Transverse colon (tissue), 4 donors: ENCODE measurements around the gene ZNF181. TPM values are rescaled to one million over a fixed set of nuclear protein-coding genes. Genes with fewer than 3 reads are reported as not detected.

Experiments
- DNase-seq: peaks from one replicate; pipeline ENCODE4 v3.0.0-alpha.2; 2019
- H3K27ac ChIP-seq, 4 donors: fragments of 200-600 bp; sonication (generic); 2 replicates each; pipeline ENCODE4 v1.5.1; 2016 to 2018; ENCODE audit warnings: inconsistent platforms in 4 of 4
- H3K27me3 ChIP-seq: fragments of 200-600 bp; sonication (generic); 2 replicates; pipeline ENCODE4 v1.5.1; 2017; ENCODE audit warnings: inconsistent platforms
- H3K36me3 ChIP-seq, 4 donors: fragments of 200-600 bp; sonication (generic); 2 replicates each; pipeline ENCODE4 v1.5.1; 2017 to 2019; ENCODE audit warnings: inconsistent platforms in 4 of 4
- H3K4me1 ChIP-seq, 4 donors: fragments of 200-600 bp; sonication (generic); 2 replicates each; pipeline ENCODE4 v1.5.1; 2017 to 2020; ENCODE audit warnings: inconsistent platforms in 4 of 4
- H3K4me3 ChIP-seq, 4 donors: fragments of 200-600 bp; sonication (generic); 1 replicate in 1 of 4; 2 replicates in 3 of 4; pipeline versions ENCODE4 v1.5.1 to v1.6.1; 2017 to 2019; ENCODE audit warnings: inconsistent platforms in 4 of 4
- H3K9me3 ChIP-seq, 2 donors: fragments of 200-600 bp; sonication (generic); 2 replicates each; pipeline ENCODE4 v1.5.1; 2017 to 2019; ENCODE audit warnings: inconsistent platforms in 2 of 2
- EP300 ChIP-seq: sonication (generic); formaldehyde crosslinking; IDR thresholded peaks from one replicate; pipeline ENCODE4 v1.6.1; 2017; ENCODE audit warnings: antibody characterized with exemption, low read depth
- POLR2A ChIP-seq: fragments of 450-650 bp; IDR thresholded peaks from one replicate; pipeline ENCODE4 v1.6.1; 2016; ENCODE audit warnings: antibody characterized with exemption, mild to moderate bottlenecking, moderate library complexity
- POLR2AphosphoS5 ChIP-seq, 3 donors: sonication (generic); formaldehyde crosslinking; IDR thresholded peaks; one replicate each; pipeline ENCODE4 v1.6.1; 2016; ENCODE audit warnings: antibody characterized with exemption in 3 of 3
- WGBS, 2 donors: methylation state at CpG; one replicate each; pipeline ENCODE4 v1.1.5; 2018; ENCODE audit warnings: low coverage in 1 of 2; 5-methylcytosine and 5-hydroxymethylcytosine counted together
- in situ Hi-C, 4 donors: fragments of 200-750 bp; cut with MboI; loops; one replicate each; pipeline versions ENCODE4 v1.15.0 to v1.15.1; 2017; ENCODE audit warnings: low sequenced_read_pairs in 3 of 4, low pct_ligation_motif_present in 1 of 4, low pct_unique_long_range_greater_than_20kb in 1 of 4
- intact Hi-C: fragments of 100-400 bp; cut with DNase I; formaldehyde crosslinking; loops from one replicate; pipeline ENCODE4 v1.15.1; 2023; ENCODE audit warnings: low total_unique reads
- total RNA-seq, 4 donors: library from RNA; depleted of rRNA; stranded (reverse); fragments of >200 nt; gene quantifications; one replicate each; pipeline ENCODE4 v1.1.0, GENCODE V29; 2016
- TF ChIP-seq, protein P1 (sequence below), 5 experiments: fragments of 200-600 bp in 3 of 5; fragments of 450-650 bp in 2 of 5; sonication (generic) in 3 of 5; IDR thresholded peaks; 1 replicate in 2 of 5; 2 replicates in 3 of 5; pipeline ENCODE4 v1.5.1; 2016 to 2017; ENCODE audit warnings: antibody characterized with exemption in 5 of 5, inconsistent platforms in 3 of 5, mild to moderate bottlenecking in 2 of 5, moderate library complexity in 1 of 5

The ZNF181 gene
- total RNA-seq, 4 donors from 2014 or later, result 7.1 to 23.8 (median 15.5) TPM

DNA sequence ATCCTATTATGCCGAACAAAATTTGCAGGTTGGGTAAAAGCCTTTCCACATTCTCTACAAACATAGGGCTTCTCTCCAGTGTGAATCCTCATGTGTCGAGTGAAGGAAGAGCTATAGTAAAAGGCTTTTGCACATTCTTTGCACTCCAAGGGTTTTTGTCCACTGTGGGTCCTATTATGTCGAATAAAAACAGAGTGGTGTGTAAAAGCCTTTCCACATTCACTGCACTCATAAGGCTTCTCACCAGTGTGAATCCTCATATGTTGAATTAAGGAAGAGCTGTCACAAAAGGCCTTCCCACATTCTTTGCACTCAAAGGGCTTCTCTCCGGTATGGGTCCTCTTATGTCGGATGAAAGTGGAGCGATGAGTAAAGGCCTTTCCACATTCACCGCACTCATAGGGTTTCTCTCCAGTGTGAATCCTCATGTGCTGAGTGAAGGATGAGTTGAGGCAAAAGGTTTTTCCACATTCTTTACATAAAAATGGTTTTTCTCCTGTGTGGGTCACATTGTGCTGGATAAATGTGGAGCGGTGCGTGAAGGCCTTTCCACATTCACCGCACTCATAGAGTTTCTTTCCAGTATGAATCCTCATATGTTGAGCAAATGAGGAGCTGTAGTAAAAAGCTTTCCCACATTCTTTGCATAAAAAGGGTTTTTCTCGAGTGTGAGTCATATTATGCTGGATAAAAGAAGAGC lies 25.3 kb downstream of the ZNF181 start:
- no peaks in the 10 kb centered on the region for H3K4me1 ChIP-seq
- WGBS, 2 donors, result 90 to 95% methylated on average over 10 to 11 of the region's 11 CpGs
- intact Hi-C loops, result no loop called here
- in situ Hi-C loops, result no loop called here
- no peak overlapping the region for H3K4me3 ChIP-seq
- no peaks in the 10 kb centered on the region for H3K27me3 ChIP-seq
- peaks cover 0 to 43% (median 12%) of the 10 kb centered on the region in 4 donors for H3K36me3 ChIP-seq
- H3K9me3 ChIP-seq, result peaks cover 89 to 90% of the 10 kb centered on the region in 2 donors
- TF ChIP-seq EP300 (no peak), POLR2A (no peak)
- TF ChIP-seq, protein P1, sequence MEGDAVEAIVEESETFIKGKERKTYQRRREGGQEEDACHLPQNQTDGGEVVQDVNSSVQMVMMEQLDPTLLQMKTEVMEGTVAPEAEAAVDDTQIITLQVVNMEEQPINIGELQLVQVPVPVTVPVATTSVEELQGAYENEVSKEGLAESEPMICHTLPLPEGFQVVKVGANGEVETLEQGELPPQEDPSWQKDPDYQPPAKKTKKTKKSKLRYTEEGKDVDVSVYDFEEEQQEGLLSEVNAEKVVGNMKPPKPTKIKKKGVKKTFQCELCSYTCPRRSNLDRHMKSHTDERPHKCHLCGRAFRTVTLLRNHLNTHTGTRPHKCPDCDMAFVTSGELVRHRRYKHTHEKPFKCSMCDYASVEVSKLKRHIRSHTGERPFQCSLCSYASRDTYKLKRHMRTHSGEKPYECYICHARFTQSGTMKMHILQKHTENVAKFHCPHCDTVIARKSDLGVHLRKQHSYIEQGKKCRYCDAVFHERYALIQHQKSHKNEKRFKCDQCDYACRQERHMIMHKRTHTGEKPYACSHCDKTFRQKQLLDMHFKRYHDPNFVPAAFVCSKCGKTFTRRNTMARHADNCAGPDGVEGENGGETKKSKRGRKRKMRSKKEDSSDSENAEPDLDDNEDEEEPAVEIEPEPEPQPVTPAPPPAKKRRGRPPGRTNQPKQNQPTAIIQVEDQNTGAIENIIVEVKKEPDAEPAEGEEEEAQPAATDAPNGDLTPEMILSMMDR (IDR thresholded peaks at IDR 0.05), result no peak
- H3K27ac ChIP-seq, result no peak overlapping the region
- no peak for DNase-seq

DNA sequence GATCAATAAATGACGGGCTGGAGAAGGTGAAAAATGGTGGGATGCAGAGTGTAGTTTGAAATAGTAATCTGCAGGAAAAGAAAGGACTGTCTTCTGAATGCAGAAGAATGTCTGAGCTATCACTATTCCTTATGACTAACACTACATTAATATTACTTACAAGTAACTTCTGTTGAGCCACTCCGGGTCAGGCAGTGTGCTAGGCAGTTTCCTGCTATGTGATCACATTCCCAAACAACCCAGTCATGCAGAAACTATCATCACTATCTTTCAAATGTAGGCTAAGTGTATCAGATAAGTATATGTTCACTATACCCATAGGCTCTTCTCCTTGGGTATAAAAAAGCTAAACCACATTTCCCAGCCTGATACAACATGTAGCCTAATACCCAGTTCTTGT lies 32.3 kb downstream of the ZNF181 start:
- in situ Hi-C loops, result no loop called here
- WGBS, 2 donors, result 80 to 96% methylated on average over 1 to 2 of the region's 2 CpGs
- Histone ChIP-seq H3K4me1 (no peaks in the 10 kb centered on the region), H3K27me3 (no peaks in the 10 kb centered on the region), H3K4me3 (no peak overlapping the region), H3K27ac (no peak overlapping the region), H3K36me3 (peaks cover 0 to 61% (median 19%) of the 10 kb centered on the region in 4 donors), H3K9me3 (peaks cover 20 to 30% of the 10 kb centered on the region in 2 donors)
- intact Hi-C loops, result no loop called here
- no peak for DNase-seq
- TF ChIP-seq, protein P1 (IDR thresholded peaks at IDR 0.05), result no peak
- TF ChIP-seq POLR2A (no peak), EP300 (no peak), POLR2AphosphoS5 (IDR thresholded peaks at IDR 0.05) (no peak)

DNA sequence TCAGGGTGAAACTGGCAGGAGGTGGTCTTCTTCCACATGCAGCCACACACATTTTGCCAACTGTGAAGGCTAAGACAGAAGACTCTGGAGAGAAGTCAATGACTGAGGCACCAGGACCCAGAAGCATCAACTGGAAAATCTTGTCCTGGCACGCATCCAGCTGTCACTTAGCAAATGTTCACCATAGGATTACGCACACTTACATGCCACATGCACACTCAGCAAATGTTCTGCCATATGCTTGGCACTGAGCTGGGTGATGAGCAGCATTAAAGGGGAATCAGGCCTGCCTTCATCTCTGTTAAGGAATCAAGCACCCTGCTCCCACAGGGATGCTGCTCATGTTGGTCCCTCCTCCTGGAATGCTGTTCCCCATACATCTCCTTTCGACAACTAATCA lies 33.9 kb downstream of the ZNF181 start:
- no peak overlapping the region for H3K27ac ChIP-seq
- DNase-seq, result no peak
- TF ChIP-seq EP300, result no peak
- TF ChIP-seq, protein P1 (IDR thresholded peaks at IDR 0.05), result no peak
- TF ChIP-seq POLR2A, result no peak
- TF ChIP-seq POLR2AphosphoS5 (IDR thresholded peaks at IDR 0.05), result no peak
- peaks cover 0 to 48% (median 16%) of the 10 kb centered on the region in 4 donors for H3K36me3 ChIP-seq
- intact Hi-C loops, result no loop called here
- H3K27me3 ChIP-seq, result no peaks in the 10 kb centered on the region
- WGBS, 2 donors, result 92 to 100% methylated on average over 1 to 3 of the region's 3 CpGs
- in situ Hi-C loops, result no loop called here
- peaks cover 4 to 19% of the 10 kb centered on the region in 2 donors for H3K9me3 ChIP-seq
- H3K4me3 ChIP-seq, result no peak overlapping the region
- peaks cover 6 to 11% (median 8%) of the 10 kb centered on the region in 4 donors for H3K4me1 ChIP-seq

DNA sequence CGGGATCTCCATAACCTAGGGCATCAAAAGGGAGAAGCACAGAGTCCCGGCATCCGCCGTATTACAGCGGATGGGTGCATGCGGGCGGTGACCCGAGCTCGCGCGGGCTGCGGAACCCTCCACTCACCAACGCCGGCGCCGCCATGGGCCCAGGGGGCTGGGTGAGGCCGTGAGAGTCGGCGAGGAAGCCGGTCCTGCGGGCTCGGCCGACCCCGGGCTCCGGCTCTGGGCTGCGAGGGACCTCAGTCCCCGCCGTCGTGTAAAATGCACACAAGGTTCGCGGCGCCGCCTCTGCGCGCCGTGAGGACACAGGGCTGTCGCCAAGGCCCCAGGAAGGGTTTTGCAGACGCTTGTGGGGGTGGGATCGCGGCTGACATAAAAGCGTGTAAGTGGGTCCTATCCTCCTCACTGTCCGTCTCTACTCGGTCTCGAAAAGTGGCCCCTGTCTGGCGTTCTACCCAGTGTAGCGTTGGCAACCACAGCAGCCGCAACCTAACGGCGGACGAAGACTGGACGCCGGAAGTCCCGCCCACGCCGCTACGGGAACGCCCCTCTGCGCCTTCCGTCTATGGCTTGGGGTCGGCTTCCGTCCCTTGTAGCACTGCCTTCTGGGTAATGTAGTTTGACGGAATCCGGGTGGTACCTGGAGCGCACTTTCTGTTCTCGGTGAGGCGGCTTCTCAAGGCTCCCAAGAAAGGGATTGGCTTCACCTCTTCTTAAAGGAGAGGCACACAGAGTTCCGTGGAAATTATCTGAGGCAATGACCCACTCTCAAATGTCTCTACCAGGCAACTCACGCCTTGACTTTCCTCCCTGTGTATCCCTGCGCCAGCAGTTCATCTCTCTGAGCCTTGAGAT lies 38.9 kb downstream of the ZNF181 start, which contains the start of gene ZNF599:
TSS of gene ZNF599 (minus strand) at position 519 of the 858 bp plus-strand sequence. CDS start at position 145, 374 bp downstream.
- Histone ChIP-seq H3K36me3 (peaks cover 0 to under 1% (median 0%) of the 10 kb centered on the region in 4 donors), H3K9me3 (no peaks in the 10 kb centered on the region), H3K27ac (peak within 1 kb of the TSS; percentile 67 to 86 (median 82)), H3K4me3 (peak within 1 kb of the TSS; percentile 43 to 90 (median 52)), H3K27me3 (no peaks in the 10 kb centered on the region), H3K4me1 (peaks cover 6 to 14% (median 8%) of the 10 kb centered on the region in 4 donors)
- intact Hi-C loops (no loop called here), in situ Hi-C loops (no loop called here)
- DNase-seq, result peak; percentile 93
- WGBS, 2 donors, result 4% methylated on average over 58 of the region's 69 CpGs; no CpG with 5 or more reads in 1 of the 2 donors
- peak; percentile 48 for TF ChIP-seq POLR2A
- TF ChIP-seq EP300, result no peak
- TF ChIP-seq, protein P1 (IDR thresholded peaks at IDR 0.05), result no peak
- peak; percentile 66 to 89 (median 82) for TF ChIP-seq POLR2AphosphoS5 (IDR thresholded peaks at IDR 0.05)
